Progenitor cell of endocrine pancreas (in vitro differentiated cells): ENCODE data around the gene SLC27A2. TPM values are rescaled to one million over a fixed set of nuclear protein-coding genes. Genes with fewer than 3 reads are reported as not detected.

Source experiments
- DNase-seq: peaks from one replicate; pipeline ENCODE4 v3.0.0; 2021; ENCODE audit warnings: low spot score; ENCODE audit not compliant: unreplicated experiment
- H3K27ac Mint-ChIP-seq: 2 replicates; pipeline ENCODE4 v1.8.0; 2021; ENCODE audit warnings: mild to moderate bottlenecking, moderate library complexity, mixed read lengths
- H3K27me3 Mint-ChIP-seq: 2 replicates; pipeline ENCODE4 v1.8.0; 2021; ENCODE audit warnings: mixed read lengths
- H3K36me3 Mint-ChIP-seq: 2 replicates; pipeline ENCODE4 v1.8.0; 2022; ENCODE audit warnings: mixed read lengths; ENCODE audit not compliant: insufficient read depth
- H3K4me1 Mint-ChIP-seq: 2 replicates; pipeline ENCODE4 v1.8.0; 2021; ENCODE audit warnings: low read depth, mixed read lengths
- H3K4me3 Mint-ChIP-seq: 2 replicates; pipeline ENCODE4 v1.8.0; 2021; ENCODE audit warnings: low read depth, mild to moderate bottlenecking, moderate library complexity, mixed read lengths
- H3K9me3 Mint-ChIP-seq: 2 replicates; pipeline ENCODE4 v1.8.0; 2021; ENCODE audit warnings: low read depth, mixed read lengths
- CTCF ChIP-seq: fragments of 200-600 bp; sonication (generic); IDR thresholded peaks from one replicate; pipeline ENCODE4 v1.5.0; 2021; ENCODE audit warnings: antibody characterized with exemption, mild to moderate bottlenecking; ENCODE audit not compliant: unreplicated experiment
- total RNA-seq: library from RNA; stranded (reverse); gene quantifications from 2 replicates; pipeline ENCODE4 v1.2.1, GENCODE V29; 2021

SLC27A2 gene
- total RNA-seq, 1 donor from 2014 or later = 10.6 TPM

- Mint-ChIP-seq H3K27ac (no peak overlapping the region), H3K27me3 (no peaks in the 10 kb centered on the region), H3K4me1 (peaks cover 16% of the 10 kb centered on the region), H3K36me3 (peaks cover 7% of the 10 kb centered on the region), H3K4me3 (no peak overlapping the region), H3K9me3 (no peaks in the 10 kb centered on the region)
- TF ChIP-seq CTCF = no peak
- no peak for DNase-seq
These were observed 40.2 kb downstream of the SLC27A2 start for GRCh38 chr15:50222181-50222580.

- Mint-ChIP-seq H3K9me3 (no peaks in the 10 kb centered on the region), H3K4me3 (no peak overlapping the region), H3K36me3 (peaks cover 10% of the 10 kb centered on the region), H3K4me1 (peaks cover 7% of the 10 kb centered on the region), H3K27me3 (no peaks in the 10 kb centered on the region), H3K27ac (no peak overlapping the region)
- no peak for DNase-seq
- TF ChIP-seq CTCF = no peak
These were observed 42.6 kb downstream of the SLC27A2 start for GRCh38 chr15:50224606-50225005.

GRCh38 chr15:50225057-50225456 is 43.1 kb downstream of the SLC27A2 start:
- H3K9me3 Mint-ChIP-seq = no peaks in the 10 kb centered on the region
- TF ChIP-seq CTCF = no peak
- DNase-seq = no peak
- H3K4me1 Mint-ChIP-seq = peaks cover 2% of the 10 kb centered on the region
- no peak overlapping the region for H3K27ac Mint-ChIP-seq
- H3K36me3 Mint-ChIP-seq = peaks cover 10% of the 10 kb centered on the region
- H3K27me3 Mint-ChIP-seq = no peaks in the 10 kb centered on the region
- H3K4me3 Mint-ChIP-seq = no peak overlapping the region

- no peak for TF ChIP-seq CTCF
- Mint-ChIP-seq H3K9me3 (no peaks in the 10 kb centered on the region), H3K27ac (no peak overlapping the region), H3K36me3 (peaks cover 12% of the 10 kb centered on the region), H3K4me3 (no peak overlapping the region), H3K27me3 (no peaks in the 10 kb centered on the region), H3K4me1 (no peaks in the 10 kb centered on the region)
- no peak for DNase-seq
These were observed 43.9 kb downstream of the SLC27A2 start for GRCh38 chr15:50225938-50226337.

GRCh38 chr15:50227076-50227475 is 45.1 kb downstream of the SLC27A2 start:
- DNase-seq = no peak
- H3K36me3 Mint-ChIP-seq = peaks cover 12% of the 10 kb centered on the region
- TF ChIP-seq CTCF = no peak
- no peak overlapping the region for H3K27ac Mint-ChIP-seq
- no peaks in the 10 kb centered on the region for H3K4me1 Mint-ChIP-seq
- H3K27me3 Mint-ChIP-seq = no peaks in the 10 kb centered on the region
- H3K4me3 Mint-ChIP-seq = no peak overlapping the region
- no peaks in the 10 kb centered on the region for H3K9me3 Mint-ChIP-seq
